Stimulated activated CD4-positive, alpha-beta T cell treated with anti-CD3 and anti-CD28 coated beads, Interleukin-1b, Interleukin-23, amount 100 ng/mL, for 4 hours (primary cell): ENCODE results near the gene SBF2.

Source experiments
- DNase-seq, 2 donors: peaks; one replicate each; pipeline ENCODE4 v3.0.0-alpha.2; 2020; ENCODE audit warnings: low read depth in 2 of 2

The SBF2 gene

DNA sequence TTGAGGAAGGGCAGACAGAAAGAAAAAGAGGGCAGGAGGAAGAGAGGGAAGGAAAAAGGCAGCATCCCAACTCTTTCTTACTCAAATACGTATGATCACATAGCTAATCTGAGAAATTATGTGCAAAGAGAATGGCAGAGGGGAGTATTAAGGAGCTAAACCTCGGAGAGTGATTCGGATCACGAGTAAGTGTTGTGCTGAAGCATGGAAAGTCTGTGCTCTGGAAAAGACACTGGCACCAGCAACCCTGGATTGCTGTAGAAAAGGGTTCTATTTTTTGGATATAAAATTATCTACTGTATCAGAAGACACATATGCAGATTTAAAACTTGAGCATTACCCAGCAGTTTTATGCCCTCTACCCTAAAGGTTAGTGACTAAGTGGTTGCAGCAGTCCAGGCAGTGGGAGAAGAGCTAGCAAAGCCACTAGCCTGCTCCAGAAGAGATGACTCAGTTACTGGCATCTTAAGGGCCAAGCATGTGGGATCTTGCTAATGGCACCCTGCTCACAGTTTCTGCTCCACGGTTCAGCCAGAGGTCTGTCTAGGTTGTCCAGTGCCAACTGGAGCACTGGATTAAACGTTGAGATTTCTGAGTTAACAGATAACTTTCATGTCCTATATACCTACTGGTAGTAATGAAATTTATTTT is 478.4 kb downstream of the SBF2 start:
- DNase-seq: no peak

DNA sequence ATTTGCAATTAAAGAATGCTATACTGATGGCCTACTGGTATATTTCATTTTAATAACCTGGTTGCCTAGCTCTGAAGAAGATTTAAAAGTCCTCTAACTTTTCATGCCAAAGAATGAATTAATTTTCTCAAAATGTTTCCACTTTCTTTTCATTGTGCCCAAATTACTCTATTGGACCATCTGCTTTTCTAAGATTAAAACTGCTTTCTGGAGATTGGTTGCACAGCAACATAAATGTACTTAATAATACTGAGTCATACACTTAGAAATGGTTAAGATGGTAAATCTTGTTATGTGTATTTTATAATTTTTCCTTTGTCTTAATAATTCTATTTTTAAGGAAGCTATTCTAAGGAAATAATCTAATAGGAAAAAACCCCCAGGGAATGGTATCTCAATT is 479.9 kb downstream of the SBF2 start:
- no peak for DNase-seq

DNA sequence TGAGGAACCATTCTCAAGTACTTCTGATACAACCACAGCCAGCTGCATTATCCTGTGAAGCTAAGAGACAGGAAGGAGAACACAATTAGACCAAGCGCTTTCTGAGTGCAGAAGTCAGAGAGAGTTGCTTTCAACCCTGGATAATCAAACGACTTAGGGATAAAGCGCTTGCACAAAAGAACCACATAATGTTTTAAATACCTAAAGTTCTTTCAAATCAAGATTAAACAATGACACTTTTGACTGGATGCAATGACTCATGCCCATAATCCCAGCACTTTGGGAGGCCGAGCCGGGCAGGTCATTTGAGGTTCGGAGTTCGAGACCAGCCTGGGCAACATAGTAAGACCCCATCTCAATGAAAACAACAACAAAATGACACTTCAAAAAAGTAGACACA is 485.1 kb downstream of the SBF2 start:
- DNase-seq: no peak

DNA sequence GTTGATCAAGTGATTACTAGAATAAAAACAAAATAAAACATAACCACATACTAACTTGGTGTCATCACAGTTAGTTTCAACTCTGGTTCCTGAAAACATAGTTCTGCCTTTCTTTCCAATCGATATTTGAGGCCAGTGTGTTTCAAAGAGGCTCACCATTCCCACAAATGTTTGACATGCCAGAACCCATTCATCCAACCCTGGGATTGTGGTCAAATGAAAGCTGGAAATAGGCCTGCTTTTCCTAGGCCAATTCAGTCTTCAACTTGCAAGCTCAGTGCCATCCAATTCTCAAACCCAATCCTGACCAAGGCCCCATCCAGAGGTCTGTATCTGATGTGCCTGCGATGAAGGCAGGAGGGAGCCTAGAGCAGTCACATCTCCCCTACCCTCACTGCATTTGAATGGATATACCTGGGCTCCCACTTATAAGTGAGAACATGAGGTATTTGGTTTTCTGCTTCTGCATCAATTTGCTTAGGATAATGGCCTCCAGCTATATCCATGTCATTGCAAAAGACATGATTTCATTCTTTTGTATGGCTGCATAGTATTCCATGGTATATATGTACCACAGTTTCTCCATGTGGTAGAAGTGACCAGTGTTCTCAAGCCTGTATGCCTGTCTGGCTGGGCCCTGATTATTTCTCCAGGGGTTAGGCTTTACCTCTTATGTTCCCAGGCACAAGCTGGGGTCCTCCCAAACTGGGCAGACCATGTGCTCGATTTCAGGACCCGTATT is 486.9 kb downstream of the SBF2 start:
- DNase-seq: no peak

DNA sequence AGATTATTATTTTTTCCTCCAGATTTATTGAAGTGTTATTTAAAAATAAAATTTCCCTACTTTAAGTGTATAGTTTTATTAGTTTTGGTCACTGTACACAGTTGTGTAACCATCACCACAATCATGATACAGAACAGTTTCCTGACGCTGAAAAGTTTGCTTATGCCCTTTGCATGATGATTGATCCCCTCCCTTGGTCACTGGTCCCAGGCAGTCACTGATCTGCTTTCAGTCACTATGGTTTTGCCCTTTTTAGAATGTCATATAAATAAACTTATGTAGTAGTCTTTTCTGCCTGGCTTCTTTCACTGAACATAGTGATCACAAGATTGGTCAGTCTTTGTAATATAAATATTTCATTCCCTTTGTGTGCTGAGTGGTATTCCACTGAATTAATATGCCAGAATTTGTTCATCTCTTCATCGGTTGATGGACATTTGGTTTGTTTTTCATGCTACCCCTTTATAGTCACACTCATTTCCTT is 489.6 kb downstream of the SBF2 start:
- no peak for DNase-seq

DNA sequence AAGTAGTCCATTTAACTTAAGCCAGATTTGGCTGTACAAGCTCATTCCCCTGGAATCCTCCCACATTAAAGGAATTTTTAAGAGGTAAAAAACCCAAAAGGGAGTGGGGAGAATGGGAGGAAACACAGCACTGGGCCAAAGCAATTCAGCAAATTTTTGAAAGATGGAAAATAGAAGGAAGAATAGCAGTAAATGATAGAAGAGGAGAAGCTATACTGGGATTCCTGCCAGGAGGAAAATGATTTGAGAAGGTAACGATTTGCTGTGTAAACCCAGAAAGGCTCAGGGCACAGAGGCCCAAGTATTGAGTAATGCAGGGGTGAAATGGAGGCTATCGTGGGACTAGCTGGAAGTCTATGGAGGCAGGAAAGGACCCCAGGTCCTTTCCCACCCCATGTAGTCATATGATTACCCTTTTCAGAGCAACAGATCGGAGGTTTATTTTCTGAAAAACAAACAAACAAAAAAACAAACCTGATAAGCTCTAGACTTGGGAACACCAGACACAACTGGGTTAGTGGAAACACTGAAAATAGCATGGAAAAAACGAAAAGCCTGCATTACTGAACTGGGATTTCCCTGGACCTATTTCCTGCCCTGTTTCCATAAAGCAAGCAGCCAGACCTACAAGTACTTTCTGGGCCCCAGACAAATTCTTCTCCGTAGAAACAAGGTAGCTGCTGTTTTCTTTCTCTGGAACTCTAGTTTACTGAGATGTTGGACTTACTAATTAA is 490.2 kb downstream of the SBF2 start:
- no peak for DNase-seq

DNA sequence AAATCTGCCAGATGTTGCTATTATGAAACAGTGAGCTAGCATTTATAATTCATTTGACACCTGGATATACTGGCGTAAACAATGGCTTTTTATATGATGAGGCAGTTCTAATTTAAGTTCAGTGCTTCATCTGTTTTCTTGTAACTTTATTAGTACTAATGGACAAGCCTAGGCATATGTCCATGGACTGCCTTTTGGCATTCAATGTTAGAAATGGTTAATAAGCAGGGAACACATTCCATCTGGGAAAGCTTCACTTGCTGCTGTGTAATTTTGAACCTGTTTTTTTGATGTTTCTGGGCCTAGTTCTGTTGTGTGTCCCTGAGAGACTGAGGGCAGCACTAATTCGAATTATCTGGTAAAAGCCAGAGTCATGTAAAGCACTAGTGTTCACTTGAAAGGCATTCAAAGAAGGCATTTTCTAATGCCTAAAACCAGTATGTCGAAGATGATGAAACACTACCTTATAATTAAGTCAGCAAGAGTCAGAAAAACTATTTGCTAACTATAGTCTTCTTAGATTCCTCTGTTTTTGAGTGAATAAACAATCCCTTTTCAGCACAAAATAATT is 491.6 kb downstream of the SBF2 start:
- no peak for DNase-seq

DNA sequence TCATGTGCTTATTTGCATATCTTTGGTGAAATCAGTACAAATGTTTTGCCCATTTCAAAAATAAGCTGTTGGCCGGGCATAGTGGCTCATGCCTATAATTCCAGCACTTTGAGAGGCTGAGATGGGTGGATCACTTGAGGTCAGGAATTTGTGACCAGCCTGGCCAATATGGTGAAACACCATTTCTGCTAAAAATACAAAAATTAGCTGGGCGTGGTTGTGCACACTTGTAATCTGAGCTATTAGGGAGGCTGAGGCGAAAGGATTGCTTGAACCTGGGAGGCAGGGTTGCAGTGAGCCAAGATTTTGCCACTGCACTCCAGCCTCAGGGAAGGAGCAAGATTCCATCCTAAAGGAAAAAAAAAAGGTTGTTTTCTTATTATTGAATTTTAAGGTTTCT is 494.1 kb downstream of the SBF2 start:
- no peak for DNase-seq

DNA sequence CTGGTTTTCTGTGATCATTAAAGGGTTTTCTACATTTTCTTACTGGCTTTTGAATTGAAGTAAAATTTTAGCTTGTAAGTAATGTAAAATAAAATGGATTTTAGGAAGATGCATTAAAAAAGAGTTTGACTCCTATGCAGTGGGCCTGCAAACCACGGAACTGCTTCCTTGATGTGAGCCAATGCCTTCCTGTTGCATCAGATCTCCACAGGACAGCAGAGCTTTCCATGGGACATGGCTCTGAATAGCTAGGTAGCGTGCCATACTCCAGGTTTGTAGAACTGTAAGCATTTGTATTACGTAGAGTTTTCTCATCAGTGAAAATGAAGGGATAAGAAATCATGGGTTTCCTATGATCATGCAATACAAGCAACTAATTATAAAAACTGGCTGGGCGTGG is 496.7 kb downstream of the SBF2 start:
- no peak for DNase-seq

DNA sequence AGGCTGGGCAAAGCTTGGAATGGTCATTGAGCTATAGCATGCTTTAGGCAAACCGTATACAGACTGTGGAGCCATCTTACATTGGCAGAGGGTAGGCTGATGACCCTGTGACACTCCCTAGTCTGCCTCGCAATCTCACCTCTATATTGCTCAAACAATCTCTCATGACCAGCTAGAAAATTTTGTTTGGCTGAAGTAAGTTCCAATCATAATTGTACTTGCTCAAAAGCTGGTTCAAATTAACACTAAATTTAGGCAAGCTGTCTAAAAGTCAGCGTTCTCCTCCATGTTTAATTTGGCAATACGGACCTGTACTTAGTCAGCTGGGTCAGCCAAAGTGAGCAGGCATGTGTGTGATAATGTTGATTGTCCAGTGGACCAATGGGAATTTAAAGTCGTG is 497.2 kb downstream of the SBF2 start:
- no peak for DNase-seq

DNA sequence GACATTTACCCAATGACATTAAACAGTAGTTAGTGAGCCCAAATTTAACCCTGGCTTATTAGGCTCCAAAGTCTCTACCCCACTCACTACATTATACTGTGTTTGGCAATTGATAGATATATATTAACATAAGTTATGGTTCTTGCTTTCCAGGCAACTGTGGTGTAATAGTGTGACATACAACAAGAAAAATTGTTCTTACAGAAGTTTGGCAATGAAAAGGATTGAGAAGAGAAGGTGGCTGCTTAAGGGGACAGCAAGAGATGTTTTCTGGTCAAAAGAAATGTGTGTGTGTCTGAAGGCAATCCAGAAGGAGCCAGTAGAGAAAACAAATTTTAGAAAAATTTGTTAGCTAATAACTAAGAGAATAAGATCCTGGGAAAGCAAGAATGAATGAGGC is 497.8 kb downstream of the SBF2 start:
- no peak for DNase-seq

DNA sequence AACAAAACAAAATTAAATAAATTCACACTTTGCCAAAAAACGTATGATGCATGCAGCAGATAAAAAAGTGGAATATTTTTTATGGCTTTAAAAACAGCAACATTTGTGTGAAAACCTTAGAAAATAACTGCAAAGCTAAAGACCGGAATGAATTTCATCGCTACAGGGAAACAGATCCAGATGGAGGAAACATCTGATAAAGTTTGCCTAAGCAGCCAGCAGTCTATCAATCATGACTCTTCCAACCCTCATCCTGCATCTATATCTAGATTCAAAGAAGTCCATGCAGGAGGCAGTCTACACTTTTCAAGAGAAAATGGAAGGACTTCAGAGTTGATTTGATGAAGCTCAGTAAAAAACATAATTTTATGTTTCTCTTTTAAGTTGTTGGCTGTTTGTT is 503.3 kb downstream of the SBF2 start:
- no peak for DNase-seq

DNA sequence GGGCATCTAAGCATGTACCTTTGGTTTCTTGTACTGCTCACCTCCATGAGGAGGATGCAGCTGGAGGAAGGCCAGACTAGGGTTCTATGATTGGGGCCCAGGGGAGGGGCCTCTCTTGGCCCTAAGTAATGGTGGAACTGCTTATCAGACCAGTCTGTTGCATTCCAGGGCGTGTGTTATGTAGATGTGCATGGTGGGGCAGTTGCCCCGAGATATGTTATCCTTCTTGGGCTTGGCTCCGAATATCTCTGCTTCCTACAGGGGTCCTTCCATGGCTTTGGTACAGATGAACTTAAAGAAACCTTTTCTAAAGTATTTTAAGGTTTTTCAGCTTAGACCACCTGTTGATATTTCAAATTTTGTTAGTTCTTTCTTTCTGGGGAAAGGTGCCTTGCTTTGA is 504.1 kb downstream of the SBF2 start:
- DNase-seq: no peak

DNA sequence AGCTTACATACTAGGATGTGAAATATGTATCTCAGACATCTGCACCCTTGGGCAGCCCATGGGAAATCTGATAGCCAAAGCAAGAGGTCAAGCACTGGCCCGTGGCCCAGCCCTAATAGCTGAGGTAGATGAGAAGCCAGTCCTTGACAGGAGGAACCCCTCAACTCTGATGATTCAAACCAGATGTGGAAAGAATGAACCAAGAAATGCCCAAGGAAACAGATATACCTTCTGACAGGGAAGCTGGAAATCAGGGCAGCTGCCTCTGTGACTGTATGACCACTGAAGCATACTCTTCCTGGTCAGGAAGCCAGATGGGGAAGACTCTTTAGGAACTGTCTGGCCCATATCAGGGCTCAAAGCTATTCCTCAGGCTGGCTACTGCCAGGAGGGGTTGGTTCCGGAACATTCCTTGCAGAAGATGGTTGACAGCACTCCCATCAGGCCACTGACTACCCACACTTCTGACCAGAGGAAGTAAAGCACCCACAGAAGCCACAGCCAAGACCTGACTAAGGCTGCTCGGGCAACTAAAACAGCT is 506.0 kb downstream of the SBF2 start:
- DNase-seq: no peak

DNA sequence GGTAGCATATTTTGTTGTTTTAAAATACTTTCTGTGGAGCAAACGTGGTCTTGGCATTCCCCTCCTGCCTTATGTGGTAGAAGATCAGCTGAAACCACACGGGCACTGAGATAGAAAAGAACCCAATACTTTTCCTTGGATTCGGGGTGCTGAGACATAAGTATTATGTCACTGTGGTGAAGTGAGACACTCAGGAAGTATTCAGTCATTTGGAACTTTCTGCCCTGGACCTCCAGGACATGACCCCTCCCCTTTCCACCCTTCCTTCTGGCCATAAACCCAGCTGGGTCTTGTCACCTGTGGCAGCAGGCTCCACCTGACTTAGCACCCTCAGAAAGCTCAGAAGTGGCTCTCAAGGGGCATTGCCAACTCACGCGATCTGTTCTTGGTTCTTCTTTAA is 506.8 kb downstream of the SBF2 start:
- no peak for DNase-seq

DNA sequence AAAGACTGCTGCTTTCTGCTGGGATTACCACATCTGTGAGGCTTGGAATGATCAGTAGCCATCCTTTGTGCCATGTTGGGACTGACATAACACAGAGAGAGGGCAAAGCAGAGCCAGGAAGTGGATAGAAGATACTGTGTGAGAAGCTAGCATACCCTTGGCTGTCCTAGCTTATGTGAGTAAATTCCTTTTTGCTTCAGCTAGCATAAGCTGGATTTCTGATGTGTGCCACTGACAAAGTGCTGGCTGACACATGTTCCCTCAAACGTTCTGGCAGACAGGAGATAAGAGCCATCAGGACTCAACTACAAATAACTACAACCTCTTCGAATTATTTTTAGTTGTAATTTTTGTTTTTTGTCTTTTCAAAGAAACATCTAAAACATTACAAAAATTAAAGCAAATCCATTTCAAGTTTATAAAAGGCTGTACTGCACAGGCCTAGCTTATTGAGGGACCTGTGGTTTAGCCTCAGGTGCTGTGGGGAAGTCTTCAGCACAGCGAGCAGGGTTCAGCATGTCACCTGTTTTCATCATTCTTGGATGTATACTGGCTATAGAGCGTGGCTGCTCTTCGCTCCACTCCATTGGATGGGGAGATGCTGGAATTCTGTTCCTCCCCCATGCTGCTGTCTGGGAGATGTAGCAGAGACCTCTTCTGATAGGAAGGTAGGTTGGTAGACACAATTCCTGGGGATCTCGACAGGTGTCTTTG is 509.3 kb downstream of the SBF2 start:
- DNase-seq: no peak

DNA sequence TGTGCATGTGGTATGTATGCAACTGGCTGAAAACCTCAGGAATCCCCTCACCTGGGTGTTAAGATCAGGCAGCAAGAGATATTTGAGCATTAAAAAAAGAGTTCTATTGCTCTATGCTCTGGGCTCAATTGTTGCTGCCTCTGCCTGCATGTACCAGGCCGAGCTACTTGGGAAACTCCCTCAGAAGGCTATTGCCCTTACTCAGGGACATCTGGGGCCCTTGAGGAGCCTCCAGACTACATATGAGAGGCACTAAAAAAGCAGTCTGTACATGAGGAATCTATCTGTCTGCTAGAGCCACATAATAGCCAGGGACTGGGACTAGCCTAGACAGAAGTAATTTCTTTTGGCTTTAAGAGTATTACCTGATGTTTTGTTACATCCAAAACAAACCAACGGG is 510.0 kb downstream of the SBF2 start:
- DNase-seq: no peak

DNA sequence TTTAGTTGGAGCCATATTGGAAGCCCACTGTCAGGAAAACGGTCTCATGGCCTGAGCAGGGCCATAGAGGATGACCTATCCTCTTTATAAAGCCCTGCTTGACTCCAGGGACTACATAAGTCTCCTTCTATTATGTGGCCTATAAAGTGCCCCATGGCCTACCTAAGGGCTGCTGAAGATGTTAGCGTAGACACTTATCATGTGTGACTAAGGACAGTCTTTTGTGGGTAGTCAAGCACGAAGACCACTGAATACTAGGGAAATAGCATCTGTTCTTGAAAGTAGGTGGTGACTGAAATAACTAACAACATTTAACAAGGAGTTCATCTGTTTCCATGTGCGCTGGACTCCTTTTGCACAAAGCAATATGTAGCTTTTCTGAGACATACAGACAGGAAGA is 513.1 kb downstream of the SBF2 start:
- DNase-seq: no peak

DNA sequence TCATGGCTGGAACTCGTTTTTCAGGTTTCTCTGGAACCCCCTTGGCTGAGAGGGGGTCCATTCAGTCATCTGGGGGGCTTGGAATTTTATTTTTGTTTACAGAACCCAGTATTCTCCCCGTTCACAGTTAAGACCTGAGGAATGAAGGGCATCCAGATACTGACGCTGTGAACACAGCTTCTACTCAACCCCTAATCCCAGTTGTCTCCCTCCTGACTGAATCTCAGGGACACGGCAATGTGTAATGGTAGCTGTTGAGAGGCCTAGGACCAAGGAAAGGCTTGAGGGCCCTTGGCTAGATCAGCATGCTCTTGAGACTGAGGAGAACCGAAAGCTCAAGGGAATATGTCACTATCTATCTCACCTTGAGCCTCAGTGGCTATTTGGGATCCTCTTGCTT is 516.5 kb downstream of the SBF2 start:
- DNase-seq: no peak

DNA sequence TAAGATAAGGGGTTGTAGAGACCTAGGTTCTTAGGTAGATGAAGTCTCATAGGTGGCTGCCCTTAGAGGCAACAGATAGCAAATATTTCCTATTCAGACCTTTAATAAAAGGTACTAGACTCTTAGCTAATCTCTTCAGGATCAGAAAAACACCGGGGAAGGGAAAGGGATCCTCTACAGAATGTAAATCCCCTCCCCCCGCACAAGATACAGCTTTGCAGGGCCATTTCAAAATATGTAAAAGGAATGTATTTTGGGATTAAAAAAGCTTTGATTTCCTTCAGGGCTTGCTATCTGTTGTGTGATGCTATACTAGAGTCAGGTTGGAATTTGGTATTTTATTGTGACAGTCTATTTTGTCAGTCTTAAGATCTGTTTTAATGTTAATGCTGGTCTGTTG is 517.0 kb downstream of the SBF2 start:
- no peak for DNase-seq

DNA sequence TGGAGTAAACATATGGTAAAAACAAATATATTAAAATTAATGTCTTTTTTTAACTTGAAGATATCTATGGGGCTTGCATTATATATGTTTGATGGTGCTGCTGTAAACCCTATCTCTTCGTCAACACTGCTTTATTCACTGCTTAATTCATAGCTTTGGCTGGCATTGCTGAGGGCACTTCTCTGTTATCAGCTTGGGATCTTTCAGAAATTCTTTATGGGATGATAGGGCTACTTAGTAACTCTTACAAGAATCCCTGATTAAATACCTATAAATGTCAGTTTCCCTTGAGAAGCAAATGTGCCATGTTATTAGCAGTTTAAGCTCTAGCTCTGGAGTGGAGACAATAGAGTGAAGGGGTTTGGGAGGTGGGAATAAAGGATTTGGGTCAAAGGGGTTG is 517.8 kb downstream of the SBF2 start:
- no peak for DNase-seq

DNA sequence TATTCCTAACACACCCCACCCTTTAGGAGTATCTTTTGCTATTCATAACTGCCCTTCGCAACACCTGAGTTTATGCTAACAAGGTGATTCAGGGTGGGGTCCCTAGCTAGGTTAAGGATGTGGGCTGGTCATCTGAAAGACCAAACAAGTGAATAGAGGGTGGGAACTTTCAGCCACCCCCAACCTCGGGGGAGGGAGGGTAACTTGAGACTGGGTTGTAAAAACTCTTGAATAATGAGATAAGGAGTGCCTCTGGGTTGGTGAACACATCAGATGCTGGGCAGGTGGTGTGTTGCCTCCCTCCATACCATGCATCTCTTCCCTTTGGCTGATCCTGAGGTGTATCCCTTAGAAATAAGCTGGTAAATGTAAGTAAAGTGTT is 518.6 kb downstream of the SBF2 start:
- no peak for DNase-seq
